RKO (cell line): ENCODE data around the gene GATAD1.
A peak's percentile ranks its signal among the peaks of the same experiment; 100 is the strongest.
"Not testable (repeated sequence)": the region's sequence is repeated elsewhere in the genome, so short reads cannot be mapped to it uniquely, and the experiment has no call there.

Experiments used
- DNase-seq: peaks from one replicate; pipeline ENCODE4 v3.0.0-alpha.2; 2016; ENCODE audit warnings: low spot score

Gene GATAD1

GRCh38 chr7:92447345-92448204 lies at the start of gene GATAD1:
TSS of gene GATAD1 (plus strand) at chr7:92447482. CDS start at chr7:92447730, 248 bp downstream.
- peak; percentile 98 for DNase-seq

GRCh38 chr7:92397542-92397941 lies 49.7 kb upstream of the GATAD1 start:
- DNase-seq, result no peak

- no peak for DNase-seq
These were observed 47.3 kb upstream of the GATAD1 start for GRCh38 chr7:92400013-92400412.

GRCh38 chr7:92402920-92403759 lies 44.1 kb upstream of the GATAD1 start:
- DNase-seq, result peak; percentile 32

GRCh38 chr7:92403760-92404074 lies 43.6 kb upstream of the GATAD1 start:
- no peak for DNase-seq

- no peak for DNase-seq
These were observed 43.1 kb upstream of the GATAD1 start for GRCh38 chr7:92404170-92404614.

- DNase-seq, result no peak
These were observed 37.9 kb upstream of the GATAD1 start for GRCh38 chr7:92409357-92409756.

GRCh38 chr7:92410162-92410561 lies 37.1 kb upstream of the GATAD1 start:
- not testable (repeated sequence) for DNase-seq

- no peak for DNase-seq
These were observed 34.5 kb upstream of the GATAD1 start for GRCh38 chr7:92412745-92413144.

GRCh38 chr7:92413550-92413949 lies 33.7 kb upstream of the GATAD1 start:
- DNase-seq, result no peak

GRCh38 chr7:92415225-92415624 lies 32.1 kb upstream of the GATAD1 start:
- DNase-seq, result no peak

- no peak for DNase-seq
These were observed 29.4 kb upstream of the GATAD1 start for GRCh38 chr7:92417913-92418312.

GRCh38 chr7:92421676-92422435 lies 25.4 kb upstream of the GATAD1 start:
- no peak for DNase-seq

- no peak for DNase-seq
These were observed 24.4 kb upstream of the GATAD1 start for GRCh38 chr7:92422926-92423325.

- no peak for DNase-seq
These were observed 23.6 kb upstream of the GATAD1 start for GRCh38 chr7:92423710-92424131.

- DNase-seq, result no peak
These were observed 21.9 kb upstream of the GATAD1 start for GRCh38 chr7:92425311-92425947.

GRCh38 chr7:92427193-92427592 lies 20.1 kb upstream of the GATAD1 start:
- no peak for DNase-seq

- DNase-seq, result no peak
These were observed 14.9 kb upstream of the GATAD1 start for GRCh38 chr7:92432299-92432946.

GRCh38 chr7:92433019-92433418 lies 14.3 kb upstream of the GATAD1 start:
- no peak for DNase-seq

- DNase-seq, result no peak
These were observed 11.7 kb upstream of the GATAD1 start for GRCh38 chr7:92435542-92435941.
